ENCODE results near the gene UBE2V1. TPM values are rescaled to one million over a fixed set of nuclear protein-coding genes. Genes with fewer than 3 reads are reported as not detected.

UBE2V1 gene
- total RNA-seq = 38.3 and 49.0 TPM in 2 replicates

GRCh38 chr20:50112512-50113419 lies at the start of gene UBE2V1:
Gene UBE2V1 (minus strand): TSS chr20:50113150. CDS start chr20:50113128, 22 bp downstream.

GRCh38 chr20:50153500-50154377 lies 40.8 kb upstream of the UBE2V1 start, which contains the start of gene PEDS1:
Gene PEDS1 (minus strand): TSS chr20:50153723. CDS start chr20:50153637, 86 bp downstream.

Other genes with a start within 250 kb of the UBE2V1 start
- gene SPATA2, start 197.6 kb downstream of the UBE2V1 start, total RNA-seq = 0.99 and 1.6 TPM in 2 replicates
- gene RNF114, start 176.8 kb downstream of the UBE2V1 start, total RNA-seq = 30.0 and 42.5 TPM in 2 replicates
- gene SNAI1, start 130.2 kb downstream of the UBE2V1 start, total RNA-seq = 1.5 and 2.9 TPM in 2 replicates
- 16.9 and 18.7 TPM in 2 replicates for gene PEDS1, start 40.6 kb upstream of the UBE2V1 start, total RNA-seq
- gene CEBPB, start 77.7 kb upstream of the UBE2V1 start, total RNA-seq = 5.2 and 12.9 TPM in 2 replicates